HCT116 (cell line): ENCODE measurements around the gene TEAD1. TPM values are rescaled to one million over a fixed set of nuclear protein-coding genes. Genes with fewer than 3 reads are reported as not detected.

ENCODE experiments used
- ATAC-seq: fragments of 200-7000 bp; cut with Tn5 transposase; 2 replicates; pipeline ENCODE4 v1.9.1; 2020; ENCODE audit warnings: mild to moderate bottlenecking, moderate library complexity
- BruUV-seq: library from RNA; stranded (reverse); fragments of 400-500 nt; replicated peaks from 2 replicates; lab custom pipeline; 2021; lab: Mats Ljungman, UMichigan
- CTCF ChIA-PET: fragments of 300-600 bp; sonication (Branson Sonifier 250); formaldehyde crosslinking; loops from one replicate; lab custom pipeline; 2021; ENCODE audit warnings: antibody characterized with exemption; lab: Charles Lee
- POLR2A ChIA-PET: fragments of 300-600, 350-600 bp; sonication (Branson Sonifier 250); formaldehyde crosslinking; loops from one replicate; lab custom pipeline; 2021; ENCODE audit warnings: antibody characterized with exemption; lab: Charles Lee
- RAD21 ChIA-PET, 2 experiments: fragments of 300-600 bp; sonication (Branson Sonifier 250); formaldehyde crosslinking; loops; one replicate each; lab custom pipeline; 2023; ENCODE audit warnings: low total read pairs in 2 of 2; ENCODE audit not compliant: uncharacterized antibody in 2 of 2, unreplicated experiment in 2 of 2, low non-redundant PET in 1 of 2; lab: Charles Lee
- DNase-seq: peaks from one replicate; pipeline ENCODE4 v3.0.0-alpha.2; 2010; ENCODE audit warnings: low read depth, low spot score
- H2AFZ ChIP-seq: fragments of 200-600 bp; shearing (Covaris generic), sonication (generic); 2 replicates; pipeline ENCODE4 v1.6.1; 2017; ENCODE audit warnings: low read depth, mixed run types, mixed read lengths, antibody characterized with exemption, low read length; ENCODE audit not compliant: poor library complexity, severe bottlenecking
- H3K27ac ChIP-seq: 2 replicates; pipeline ENCODE4 v1.5.1; 2012; ENCODE audit warnings: low read depth, low read length
- H3K27me3 ChIP-seq: fragments of 200-600 bp; sonication (generic); 2 replicates; pipeline ENCODE4 v1.6.1; 2016; ENCODE audit warnings: mixed run types, low read length, mixed read lengths; ENCODE audit not compliant: insufficient read depth
- H3K36me3 ChIP-seq, 2 experiments: fragments of 200-500 bp in 1 of 2; fragments of 200-600 bp in 1 of 2; sonication (Bioruptor generic) in 1 of 2; sonication (generic) in 1 of 2; 2 replicates each; pipeline versions ENCODE4 v1.5.1 to v1.6.1; 2014 to 2016; ENCODE audit warnings: low read length in 2 of 2, inconsistent platforms in 1 of 2, mixed read lengths in 1 of 2, mixed run types in 1 of 2; ENCODE audit not compliant: insufficient read depth in 2 of 2, control insufficient read depth in 1 of 2
- H3K4me1 ChIP-seq, 2 experiments: fragments of 200-600 bp in 1 of 2; sonication (generic) in 1 of 2; 2 replicates each; pipeline versions ENCODE4 v1.5.1 to v1.6.1; 2012 to 2017; ENCODE audit warnings: low read length in 2 of 2, inconsistent platforms in 1 of 2, mild to moderate bottlenecking in 1 of 2, mixed read lengths in 1 of 2, mixed run types in 1 of 2, moderate library complexity in 1 of 2; ENCODE audit not compliant: insufficient read depth in 2 of 2, control insufficient read depth in 1 of 2
- H3K4me2 ChIP-seq: fragments of 200-600 bp; sonication (generic); 2 replicates; pipeline ENCODE4 v1.6.1; 2017; ENCODE audit warnings: mixed run types, low read length, mixed read lengths
- H3K4me3 ChIP-seq, 2 experiments: fragments of 200-600 bp in 1 of 2; sonication (generic) in 1 of 2; replicated peaks in 1 of 2; 2 replicates each; pipeline ENCODE4 v1.5.1; 2011 to 2016; ENCODE audit warnings: low read length in 2 of 2, control low read depth in 1 of 2, low read depth in 1 of 2, mild to moderate bottlenecking in 1 of 2, mixed read lengths in 1 of 2, mixed run types in 1 of 2
- H3K79me2 ChIP-seq: fragments of 200-600 bp; sonication (generic); 2 replicates; pipeline ENCODE4 v1.6.1; 2017; ENCODE audit warnings: mild to moderate bottlenecking, mixed run types, low read length, moderate library complexity, mixed read lengths; ENCODE audit not compliant: insufficient read depth
- H3K9ac ChIP-seq: fragments of 200-600 bp; sonication (generic); 2 replicates; pipeline ENCODE4 v1.6.1; 2016; ENCODE audit warnings: low read length, mixed read lengths
- H3K9me2 ChIP-seq: fragments of 200-600 bp; sonication (generic), shearing (Covaris generic); 2 replicates; pipeline ENCODE4 v1.6.1; 2017; ENCODE audit warnings: mixed run types, mild to moderate bottlenecking, moderate library complexity; ENCODE audit not compliant: insufficient read depth
- H3K9me3 ChIP-seq, 2 experiments: fragments of 200-500 bp in 1 of 2; fragments of 200-600 bp in 1 of 2; sonication (Bioruptor generic) in 1 of 2; sonication (generic) in 1 of 2; 2 replicates each; pipeline ENCODE4 v1.6.1; 2014 to 2017; ENCODE audit warnings: low read length in 2 of 2, mixed read lengths in 2 of 2, inconsistent platforms in 1 of 2, low read depth in 1 of 2, mild to moderate bottlenecking in 1 of 2, mixed run types in 1 of 2, moderate library complexity in 1 of 2; ENCODE audit not compliant: control insufficient read depth in 1 of 2, insufficient read depth in 1 of 2
- H4K20me1 ChIP-seq: fragments of 200-600 bp; sonication (generic), shearing (Covaris generic); 2 replicates; pipeline ENCODE4 v1.6.1; 2017; ENCODE audit warnings: mixed run types, mild to moderate bottlenecking, moderate library complexity; ENCODE audit not compliant: insufficient read depth
- CEBPB ChIP-seq: IDR thresholded peaks from 2 replicates; pipeline ENCODE4 v1.6.1; 2012; ENCODE audit warnings: low read depth
- ELF1 ChIP-seq: IDR thresholded peaks from 2 replicates; pipeline ENCODE4 v1.6.1; 2012; ENCODE audit warnings: low read depth, borderline replicate concordance
- EZH2 ChIP-seq: fragments of 200-600 bp; sonication (generic); IDR thresholded peaks from 2 replicates; pipeline ENCODE4 v1.6.1; 2017; ENCODE audit warnings: antibody characterized with exemption, mixed run types
- EZH2phosphoT487 ChIP-seq: fragments of 200-600 bp; IDR thresholded peaks from 2 replicates; pipeline ENCODE4 v1.6.1; 2018; ENCODE audit warnings: antibody characterized with exemption, borderline replicate concordance
- FOSL1 ChIP-seq: IDR thresholded peaks from 2 replicates; pipeline ENCODE4 v1.6.1; 2012; ENCODE audit warnings: low read depth
- MAX ChIP-seq: IDR thresholded peaks from 2 replicates; pipeline ENCODE4 v1.6.1; 2012
- POLR2A ChIP-seq: IDR thresholded peaks from 2 replicates; pipeline ENCODE4 v1.7.0; 2011; ENCODE audit warnings: borderline replicate concordance; ENCODE audit not compliant: insufficient read depth, insufficient read length; ENCODE audit errors: extremely low read depth
- POLR2AphosphoS5 ChIP-seq: IDR thresholded peaks from 2 replicates; pipeline ENCODE4 v1.6.1; 2011; ENCODE audit warnings: mild to moderate bottlenecking, low read depth, low read length, moderate library complexity
- RAD21 ChIP-seq: IDR thresholded peaks from 2 replicates; pipeline ENCODE4 v1.6.1; 2012; ENCODE audit warnings: low read depth, mild to moderate bottlenecking
- SP1 ChIP-seq: IDR thresholded peaks from 2 replicates; pipeline ENCODE4 v1.6.1; 2012; ENCODE audit warnings: low read depth
- SRF ChIP-seq: IDR thresholded peaks from 2 replicates; pipeline ENCODE4 v1.6.1; 2012; ENCODE audit warnings: low read depth
- YY1 ChIP-seq: IDR thresholded peaks from 2 replicates; pipeline ENCODE4 v1.6.1; 2011; ENCODE audit warnings: low read length, low read depth, moderate library complexity, mild to moderate bottlenecking; ENCODE audit not compliant: insufficient replicate concordance; ENCODE audit errors: extremely low read depth
- ZFX ChIP-seq: fragments of 450-650 bp; IDR thresholded peaks from 2 replicates; pipeline ENCODE4 v1.6.1; 2017
- ZNF274 ChIP-seq: fragments of 200-500 bp; sonication (Bioruptor generic); IDR thresholded peaks from 2 replicates; pipeline ENCODE4 v1.6.1; 2014; ENCODE audit warnings: mild to moderate bottlenecking, low read depth, low read length, inconsistent platforms
- intact Hi-C: fragments of 100-400 bp; cut with micrococcal nuclease; formaldehyde crosslinking; loops from 2 replicates; pipeline ENCODE4 v1.10.0; 2022
- total RNA-seq: library from RNA; stranded (reverse); gene quantifications from one replicate; pipeline ENCODE4 v1.2.1, GENCODE V29; 2021; ENCODE audit not compliant: unreplicated experiment
- TF ChIP-seq, protein P1 (sequence below), 3 experiments: fragments of 200-600 bp in 1 of 3; sonication (generic) in 1 of 3; IDR thresholded peaks in 2 of 3; conservative IDR thresholded peaks in 1 of 3; 2 replicates each; pipeline ENCODE4 v1.5.1; 2012 to 2017; ENCODE audit warnings: low read depth in 2 of 3, low read length in 2 of 3, antibody characterized with exemption in 1 of 3, borderline replicate concordance in 1 of 3, control low read depth in 1 of 3, mild to moderate bottlenecking in 1 of 3, mixed read lengths in 1 of 3, mixed run types in 1 of 3, moderate library complexity in 1 of 3; ENCODE audit not compliant: insufficient read depth in 1 of 3
- TF ChIP-seq, protein P2 (sequence below): IDR thresholded peaks from 2 replicates; pipeline ENCODE4 v1.6.1; 2011; ENCODE audit warnings: mild to moderate bottlenecking, low read length, moderate library complexity; ENCODE audit not compliant: insufficient replicate concordance; ENCODE audit errors: extremely low read depth

TEAD1 gene
- total RNA-seq, 1 experiment from 2014 or later, result 103 TPM

DNA sequence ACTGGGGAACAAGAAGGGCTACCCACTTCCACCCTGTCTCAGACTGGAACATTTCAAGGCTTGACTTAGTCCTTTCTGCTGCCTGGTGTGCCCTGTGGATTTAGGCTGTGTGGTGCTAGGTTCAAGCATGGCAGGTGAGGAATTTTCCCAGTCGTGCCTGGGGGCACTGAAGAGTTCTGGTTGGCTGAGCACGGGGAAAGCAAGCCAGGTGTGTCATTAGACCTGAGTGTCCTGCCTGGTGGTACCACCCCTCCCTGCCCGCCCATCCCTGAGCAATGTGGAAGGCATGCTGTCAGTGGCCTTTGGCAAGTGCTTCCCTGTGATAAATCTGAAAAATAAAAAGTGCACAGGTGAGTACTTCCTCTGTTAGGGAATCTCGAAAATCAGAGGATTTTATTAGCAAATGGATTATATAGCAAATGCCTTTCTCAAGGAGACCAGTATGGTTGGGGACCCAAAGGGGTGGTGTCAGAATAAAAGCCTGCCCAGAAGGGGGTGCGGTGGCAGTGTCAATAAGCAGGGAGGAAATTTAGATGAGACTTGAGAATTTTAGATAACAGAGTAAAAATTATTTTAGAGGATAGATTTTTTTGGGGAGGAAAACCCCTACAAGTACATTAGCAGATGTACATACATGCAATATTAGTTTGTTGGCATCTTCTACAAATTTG lies 22.8 kb downstream of the TEAD1 start:
- peak; percentile 18; the same call in 1 of the 2 replicates for ATAC-seq

More for the DNA sequence above, 22.8 kb downstream of the TEAD1 start:
- H3K4me3 ChIP-seq, result no peak overlapping the region
- peak; percentile 57 for DNase-seq
- TF ChIP-seq, protein P1, sequence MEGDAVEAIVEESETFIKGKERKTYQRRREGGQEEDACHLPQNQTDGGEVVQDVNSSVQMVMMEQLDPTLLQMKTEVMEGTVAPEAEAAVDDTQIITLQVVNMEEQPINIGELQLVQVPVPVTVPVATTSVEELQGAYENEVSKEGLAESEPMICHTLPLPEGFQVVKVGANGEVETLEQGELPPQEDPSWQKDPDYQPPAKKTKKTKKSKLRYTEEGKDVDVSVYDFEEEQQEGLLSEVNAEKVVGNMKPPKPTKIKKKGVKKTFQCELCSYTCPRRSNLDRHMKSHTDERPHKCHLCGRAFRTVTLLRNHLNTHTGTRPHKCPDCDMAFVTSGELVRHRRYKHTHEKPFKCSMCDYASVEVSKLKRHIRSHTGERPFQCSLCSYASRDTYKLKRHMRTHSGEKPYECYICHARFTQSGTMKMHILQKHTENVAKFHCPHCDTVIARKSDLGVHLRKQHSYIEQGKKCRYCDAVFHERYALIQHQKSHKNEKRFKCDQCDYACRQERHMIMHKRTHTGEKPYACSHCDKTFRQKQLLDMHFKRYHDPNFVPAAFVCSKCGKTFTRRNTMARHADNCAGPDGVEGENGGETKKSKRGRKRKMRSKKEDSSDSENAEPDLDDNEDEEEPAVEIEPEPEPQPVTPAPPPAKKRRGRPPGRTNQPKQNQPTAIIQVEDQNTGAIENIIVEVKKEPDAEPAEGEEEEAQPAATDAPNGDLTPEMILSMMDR (IDR thresholded peaks at IDR 0.05 in 2 of 3, conservative IDR thresholded peaks at IDR 0.05 in 1 of 3; ENCODE audit: borderline replicate concordance in 1 of 3, insufficient read depth in 1 of 3, low read depth in 2 of 3, low read length in 2 of 3), result no peak
- TF ChIP-seq SP1, result peak; percentile 66
- no peak for TF ChIP-seq CEBPB
- TF ChIP-seq POLR2A, result no peak
- no peak for TF ChIP-seq ZFX
- TF ChIP-seq YY1, result no peak
- TF ChIP-seq, protein P2, sequence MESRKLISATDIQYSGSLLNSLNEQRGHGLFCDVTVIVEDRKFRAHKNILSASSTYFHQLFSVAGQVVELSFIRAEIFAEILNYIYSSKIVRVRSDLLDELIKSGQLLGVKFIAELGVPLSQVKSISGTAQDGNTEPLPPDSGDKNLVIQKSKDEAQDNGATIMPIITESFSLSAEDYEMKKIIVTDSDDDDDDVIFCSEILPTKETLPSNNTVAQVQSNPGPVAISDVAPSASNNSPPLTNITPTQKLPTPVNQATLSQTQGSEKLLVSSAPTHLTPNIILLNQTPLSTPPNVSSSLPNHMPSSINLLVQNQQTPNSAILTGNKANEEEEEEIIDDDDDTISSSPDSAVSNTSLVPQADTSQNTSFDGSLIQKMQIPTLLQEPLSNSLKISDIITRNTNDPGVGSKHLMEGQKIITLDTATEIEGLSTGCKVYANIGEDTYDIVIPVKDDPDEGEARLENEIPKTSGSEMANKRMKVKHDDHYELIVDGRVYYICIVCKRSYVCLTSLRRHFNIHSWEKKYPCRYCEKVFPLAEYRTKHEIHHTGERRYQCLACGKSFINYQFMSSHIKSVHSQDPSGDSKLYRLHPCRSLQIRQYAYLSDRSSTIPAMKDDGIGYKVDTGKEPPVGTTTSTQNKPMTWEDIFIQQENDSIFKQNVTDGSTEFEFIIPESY, result no peak
- no peak for TF ChIP-seq ELF1
- TF ChIP-seq POLR2AphosphoS5, result 0 out of 2 replicates have a peak, but pooled peaks have one; percentile 32
- TF ChIP-seq EZH2phosphoT487, result no peak
- TF ChIP-seq RAD21, result no peak
- no peak for TF ChIP-seq EZH2
- TF ChIP-seq MAX, result no peak; the same call in 1 of the 2 replicates
- TF ChIP-seq SRF, result no peak
- peak; percentile 31; the same call in 1 of the 2 replicates for TF ChIP-seq FOSL1
- no peak for TF ChIP-seq ZNF274
- no peaks in the 10 kb centered on the region for H3K27me3 ChIP-seq
- peaks cover 67 to 73% of the 10 kb centered on the region in 2 experiments for H3K4me1 ChIP-seq
- H3K36me3 ChIP-seq, result no peaks in the 10 kb centered on the region
- peak overlapping the region; percentile 77 for H3K4me2 ChIP-seq
- no peaks in the 10 kb centered on the region for H3K9me2 ChIP-seq
- H3K9ac ChIP-seq, result peak overlapping the region; percentile 26
- ChIA-PET POLR2A (interaction anchor here (0.6 to 0.7 kb wide), 2 partner anchors 23 to 118 kb away, joined by 3 read pairs; no protein-coding TSS in a partner anchor), RAD21 (no interaction called here), CTCF (no interaction called here)
- no peaks in the 10 kb centered on the region for H4K20me1 ChIP-seq
- intact Hi-C loops, result no loop called here
- H3K27ac ChIP-seq, result peak overlapping the region; percentile 92
- H3K79me2 ChIP-seq, result peaks cover 97% of the 10 kb centered on the region
- H2AFZ ChIP-seq, result no peak overlapping the region
- no TSS peak for BruUV-seq
- H3K9me3 ChIP-seq, result no peaks in the 10 kb centered on the region
